ENCODE data around the gene TMED4.

The TMED4 gene

DNA sequence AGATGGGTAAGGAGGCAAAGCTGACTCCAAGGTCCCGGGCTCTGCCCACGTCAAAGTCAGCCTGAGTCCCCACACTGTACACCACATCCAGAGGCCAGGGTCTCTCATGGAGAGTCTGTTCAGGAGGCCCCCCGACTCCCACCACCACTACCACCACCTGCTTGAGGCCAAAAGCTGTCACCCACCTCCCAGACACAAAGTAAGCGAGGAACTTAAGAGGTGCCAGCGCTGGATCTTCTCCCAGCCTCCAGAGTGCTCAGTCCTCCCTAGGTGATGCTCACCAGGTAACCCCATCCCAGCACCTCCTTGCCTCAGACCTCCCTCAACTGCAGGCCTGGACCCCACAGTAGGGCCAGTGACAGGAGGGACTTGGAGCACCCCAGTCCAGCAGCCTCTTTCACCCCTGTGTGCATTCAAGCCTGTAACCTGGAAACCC is 41.4 kb downstream of the TMED4 start:
- DNase-seq (ENCODE audit: low read depth), result no peak

DNA sequence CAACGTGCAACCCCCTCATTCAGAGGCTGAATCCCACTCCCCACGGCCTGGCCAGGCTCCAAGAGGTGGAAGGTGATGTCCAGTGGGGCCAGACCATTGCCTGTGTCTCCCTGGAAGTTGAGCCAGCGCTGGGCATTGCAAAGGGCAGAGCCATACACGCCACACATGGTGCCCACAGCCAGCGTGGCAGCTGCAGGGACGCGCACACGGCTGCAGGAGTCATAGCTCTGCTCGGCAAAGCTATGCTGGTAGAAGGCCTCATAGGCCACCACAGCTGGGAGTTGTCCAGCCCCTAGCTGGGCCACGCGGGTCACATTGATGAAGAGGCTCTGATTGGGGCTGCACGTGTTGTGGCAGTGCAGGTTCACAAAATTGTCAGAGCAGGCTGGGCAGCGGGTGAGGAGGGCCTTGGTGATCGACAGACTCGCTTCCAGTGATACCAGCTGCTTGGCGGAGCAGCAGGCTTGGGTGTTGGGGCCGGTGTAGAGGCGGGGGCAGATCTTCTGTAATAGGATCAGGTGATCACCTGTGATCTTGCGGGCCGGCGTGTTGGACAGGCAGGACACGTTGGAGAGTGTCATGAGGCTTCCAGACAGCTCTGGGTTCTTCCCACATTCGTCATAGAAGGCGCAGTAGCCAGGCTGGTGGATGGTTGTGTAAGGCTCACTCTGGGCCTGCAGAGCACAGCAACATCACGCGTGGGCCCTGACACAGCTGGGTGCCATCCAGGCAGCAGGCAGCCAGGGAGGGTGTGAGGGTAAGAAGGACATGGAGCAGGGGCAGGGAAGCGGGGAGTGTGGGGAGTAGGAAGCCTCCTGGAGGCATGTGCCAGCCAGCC is 42.1 kb downstream of the TMED4 start:
- DNase-seq (ENCODE audit: low read depth), result no peak

DNA sequence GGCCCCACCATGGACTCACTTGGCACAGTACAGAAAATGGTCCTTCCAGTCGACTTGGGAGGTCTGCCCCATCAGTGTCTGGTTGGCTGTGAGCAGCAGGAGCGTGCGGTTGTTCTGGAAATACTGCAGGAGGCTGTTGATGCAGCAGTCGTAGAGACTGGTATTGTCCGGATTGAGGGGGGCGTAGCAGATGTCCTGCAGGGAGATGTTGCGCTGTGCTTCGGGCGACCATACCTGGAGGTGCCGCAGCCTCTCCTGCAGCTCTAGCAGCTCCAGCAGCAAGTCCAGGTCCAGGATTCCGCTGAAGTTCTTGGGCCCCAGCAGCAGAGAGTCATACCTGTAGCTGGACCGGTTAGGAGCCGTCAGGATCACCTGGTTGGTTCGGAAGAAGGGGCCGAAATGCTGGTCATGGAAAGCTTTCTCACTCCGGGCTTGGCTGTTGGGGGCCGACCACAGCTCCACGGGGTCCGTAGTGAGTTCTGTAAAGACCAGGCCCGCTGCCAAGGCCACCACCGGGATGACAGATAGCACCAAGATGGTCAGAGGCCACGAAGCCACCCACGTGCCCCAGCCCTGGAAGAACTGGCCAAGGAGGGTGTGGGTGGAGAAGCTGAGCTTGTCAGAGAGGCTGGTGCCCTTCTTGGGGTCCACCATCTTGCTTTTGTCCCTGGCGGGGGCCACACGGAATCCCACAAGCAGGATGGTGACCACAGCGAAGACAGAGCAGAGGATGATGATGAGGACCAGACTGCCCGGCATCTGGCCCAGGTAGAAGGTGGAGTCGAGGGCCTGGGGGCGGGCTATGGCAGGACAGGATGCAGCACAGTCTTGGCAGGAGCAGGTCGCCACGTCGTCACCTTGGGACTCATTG is 43.0 kb downstream of the TMED4 start:
- DNase-seq (ENCODE audit: low read depth), result no peak

DNA sequence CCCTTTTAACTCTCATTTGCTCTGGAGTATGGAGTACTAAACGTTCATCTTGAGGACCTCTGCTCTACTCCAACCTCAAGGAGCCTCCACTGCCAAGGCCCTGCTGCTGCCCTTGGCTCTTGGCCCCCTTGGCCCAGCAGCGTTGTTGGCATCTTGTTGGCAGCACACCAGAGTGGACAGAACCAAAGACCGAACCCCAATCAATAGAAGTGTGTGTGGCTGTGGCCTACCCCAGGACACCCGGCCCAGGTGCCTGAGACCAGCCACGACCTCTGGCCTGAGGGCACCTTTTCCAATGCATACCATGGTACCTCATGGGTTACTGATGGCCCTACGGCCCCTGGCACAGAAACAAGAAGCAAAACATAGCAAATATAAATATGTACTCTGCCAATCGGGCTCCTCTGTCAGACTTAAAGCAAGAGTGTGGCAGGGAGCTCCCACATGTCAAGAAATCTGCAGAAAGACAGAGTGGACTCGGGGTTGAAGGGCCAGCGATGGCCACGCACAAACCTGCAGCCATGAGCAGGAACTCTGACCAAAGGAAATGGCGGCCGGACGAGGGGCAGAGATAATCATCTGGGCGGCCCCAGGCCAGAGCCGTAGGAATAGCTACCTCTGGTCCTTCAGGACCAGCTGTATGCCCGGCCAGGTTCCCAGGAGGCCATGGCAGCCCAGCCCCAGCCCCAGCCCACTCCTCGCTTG is 43.8 kb downstream of the TMED4 start:
- DNase-seq (ENCODE audit: low read depth), result no peak

DNA sequence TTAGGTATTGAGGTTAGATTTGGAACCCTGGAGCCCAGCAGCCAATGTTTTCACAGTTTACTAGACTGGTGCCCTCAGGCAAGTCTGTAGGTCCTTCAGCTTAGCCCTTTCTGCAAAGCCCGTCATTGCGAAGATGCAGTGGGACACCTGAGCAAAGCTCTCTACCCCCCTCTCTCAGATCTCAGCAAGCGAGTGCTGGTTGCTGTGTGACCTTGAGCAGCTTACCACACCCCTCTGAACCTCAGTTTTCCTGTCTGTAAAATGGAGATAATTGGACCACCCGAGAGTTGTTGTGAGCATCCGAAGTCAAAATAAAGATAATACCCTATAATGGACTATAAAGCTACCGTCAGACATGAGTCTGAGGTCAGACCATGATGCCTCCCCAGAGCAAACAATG is 44.6 kb downstream of the TMED4 start:
- DNase-seq (ENCODE audit: low read depth), result no peak

DNA sequence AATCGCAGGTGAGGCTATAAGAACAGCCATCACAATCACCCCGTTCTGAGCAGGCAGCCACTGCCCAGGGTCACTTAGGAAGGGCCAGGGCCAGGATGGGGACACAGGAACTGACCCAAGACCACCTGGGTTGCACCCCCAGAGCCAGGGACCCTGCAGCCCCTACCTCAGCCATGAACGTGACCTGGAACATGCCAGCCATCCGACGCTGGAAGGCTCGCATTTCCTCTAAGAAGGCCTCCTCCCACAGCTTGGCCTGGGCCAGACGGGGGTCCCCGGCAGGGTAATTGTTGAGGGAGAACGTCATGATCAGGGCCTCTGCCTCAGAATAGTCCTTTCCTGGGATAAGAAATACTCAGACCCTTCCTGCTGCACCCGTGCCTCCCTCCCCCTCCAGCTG is 45.9 kb downstream of the TMED4 start:
- no peak for DNase-seq (ENCODE audit: low read depth)

DNA sequence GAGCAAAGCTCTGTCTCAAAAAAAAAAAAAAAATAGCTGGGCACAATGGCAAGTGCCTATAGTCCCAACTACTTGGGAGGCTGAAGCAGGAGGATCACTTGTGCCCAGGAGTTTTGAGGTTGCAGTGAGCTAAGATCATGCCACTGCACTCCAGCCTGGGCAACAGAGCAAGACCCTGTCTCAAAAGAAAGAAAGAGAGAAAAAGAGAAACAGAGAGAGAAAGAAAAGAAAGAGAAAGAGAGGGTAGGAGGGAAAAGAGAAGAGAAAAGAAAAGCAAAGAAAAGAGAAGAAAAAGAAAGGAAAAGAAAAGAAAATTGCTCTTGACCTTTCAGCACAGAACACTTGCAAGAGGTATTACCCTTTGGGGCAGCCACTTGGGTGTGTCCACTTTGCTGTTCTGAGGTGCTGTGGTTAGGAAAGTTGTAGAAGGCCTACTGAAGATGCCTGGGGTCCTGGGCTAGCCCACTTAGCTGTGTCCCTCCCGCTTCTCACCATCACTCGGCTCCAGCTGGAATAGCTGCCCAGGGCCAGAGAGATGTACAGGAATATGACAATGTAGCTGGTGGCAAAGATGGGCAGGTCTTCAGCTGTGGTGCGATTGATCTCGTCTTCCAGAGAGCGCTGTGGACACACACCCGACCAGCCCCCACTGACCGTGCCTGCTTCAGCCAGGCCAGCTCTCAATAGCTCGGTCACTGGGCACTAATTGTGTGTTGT is 46.5 kb downstream of the TMED4 start:
- DNase-seq (ENCODE audit: low read depth), result no peak

DNA sequence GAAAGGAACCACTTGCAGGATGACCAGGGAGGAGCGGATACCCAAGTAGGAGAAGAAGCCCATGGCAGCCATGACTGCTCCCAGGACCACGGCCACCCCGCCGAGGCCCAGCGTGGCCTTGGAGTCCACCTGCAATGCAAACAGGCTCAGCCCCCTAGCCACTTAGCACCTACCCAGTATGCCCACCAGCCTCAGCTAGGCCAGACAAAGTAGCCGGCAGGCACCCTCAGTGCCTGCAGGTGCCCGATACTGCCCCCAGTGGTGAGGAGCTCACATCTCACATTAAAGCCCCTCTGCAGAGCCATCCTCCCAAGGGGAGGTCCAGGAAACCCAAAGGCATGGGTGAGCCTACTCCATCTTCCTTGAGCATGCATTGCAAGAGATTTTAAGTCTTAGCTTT is 47.5 kb downstream of the TMED4 start:
- DNase-seq (ENCODE audit: low read depth), result no peak

DNA sequence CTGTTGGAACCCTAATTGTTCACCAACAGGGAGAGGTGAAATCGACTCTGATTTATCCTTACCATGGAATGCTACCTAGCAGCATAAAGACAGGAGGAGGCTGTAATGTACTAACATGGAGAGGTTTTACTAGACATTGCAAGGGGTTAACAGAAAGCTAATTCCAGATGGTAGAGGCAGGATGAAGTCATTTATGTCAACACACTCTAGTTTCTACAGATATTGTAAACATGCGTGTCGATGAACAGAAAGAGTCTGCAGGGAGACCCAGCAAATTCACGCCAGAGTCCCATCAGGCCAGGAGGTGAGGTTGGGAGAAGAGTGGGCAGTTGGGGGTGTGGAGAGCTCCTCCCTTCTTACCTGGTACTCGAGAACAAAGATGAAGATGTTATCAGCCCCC is 47.9 kb downstream of the TMED4 start:
- no peak for DNase-seq (ENCODE audit: low read depth)

DNA sequence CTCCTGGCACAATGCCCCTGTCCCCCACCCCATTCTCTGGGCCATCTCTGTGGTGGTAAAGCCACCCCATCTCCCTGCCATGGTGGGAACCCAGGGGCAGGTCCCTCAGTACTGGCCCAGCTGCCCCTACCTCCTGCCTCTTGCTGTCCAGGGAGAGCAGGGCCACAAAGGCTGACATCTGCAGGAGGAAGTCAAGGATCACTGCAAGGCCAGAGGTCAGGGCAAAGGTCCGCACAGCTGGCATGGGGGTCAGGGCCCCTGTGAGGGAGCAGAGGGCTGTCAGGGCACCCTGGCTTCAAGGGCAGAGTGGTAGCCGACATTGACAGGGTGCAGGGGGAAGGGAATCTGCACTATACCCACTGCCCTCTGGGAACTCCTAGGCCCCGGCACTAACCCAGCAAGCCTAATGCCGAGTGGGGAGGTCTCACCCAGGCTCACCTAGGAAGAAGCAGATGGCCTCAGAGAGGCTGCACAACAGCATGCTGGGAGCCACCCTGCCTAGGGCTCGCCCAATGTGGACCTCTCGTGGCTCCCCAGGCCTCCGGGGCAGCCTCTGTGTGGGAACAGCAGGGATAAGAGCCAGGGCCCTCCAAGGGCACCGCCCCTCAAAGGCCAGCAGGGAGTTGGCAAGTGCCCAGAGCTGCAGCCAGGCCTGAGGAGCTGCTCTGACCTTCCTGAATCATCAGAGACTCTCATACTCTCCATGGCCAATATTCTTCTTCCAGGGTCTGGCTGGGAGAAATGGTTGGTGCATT is 48.6 kb downstream of the TMED4 start:
- DNase-seq (ENCODE audit: low read depth), result no peak

DNA sequence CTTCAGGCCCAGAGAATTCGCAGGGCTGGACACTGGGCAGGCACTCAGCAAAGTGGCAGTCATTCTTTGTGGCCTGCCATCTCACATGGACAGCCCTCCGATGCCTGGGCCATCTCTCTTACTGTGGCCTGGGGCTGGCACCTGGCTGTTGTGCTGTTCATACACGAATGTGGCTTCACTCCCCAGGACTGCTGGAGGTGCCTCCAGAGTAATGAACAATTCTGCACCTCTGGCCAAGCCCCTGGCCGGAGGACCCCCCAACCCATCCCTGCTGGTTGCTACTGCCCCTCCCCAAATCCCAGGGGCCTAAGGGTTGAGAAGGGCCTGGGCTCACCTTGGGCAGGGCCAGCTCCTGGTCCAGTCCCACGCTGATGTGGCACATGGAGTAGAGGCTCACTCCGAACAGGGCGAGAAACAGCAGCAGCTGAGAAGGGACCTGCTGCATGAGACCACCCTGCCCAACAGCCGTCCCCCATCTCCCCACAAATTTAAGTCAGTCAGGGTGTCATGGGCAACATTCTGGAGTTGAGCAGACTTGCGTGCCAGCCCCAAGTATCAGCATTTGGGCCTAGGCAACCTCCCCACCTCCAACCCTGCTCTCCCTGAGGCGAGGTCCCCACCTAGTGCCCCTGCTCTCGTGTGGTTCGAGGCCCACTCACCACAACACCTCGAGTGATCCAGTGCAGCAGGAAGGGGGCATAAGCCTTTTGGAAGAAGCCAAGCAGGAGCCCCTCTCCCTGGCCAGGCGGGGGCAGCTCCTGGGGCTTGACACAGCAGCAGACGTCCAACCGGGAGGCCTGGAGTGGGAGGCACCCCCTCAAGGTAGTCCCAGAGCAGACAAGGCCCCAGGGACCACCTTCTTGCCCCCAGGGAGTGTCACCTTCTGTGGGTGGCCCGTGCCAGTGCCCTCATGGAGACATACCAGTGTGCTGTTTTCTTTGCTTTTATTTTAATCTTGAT is 50.3 kb downstream of the TMED4 start:
- no peak for DNase-seq (ENCODE audit: low read depth)

DNA sequence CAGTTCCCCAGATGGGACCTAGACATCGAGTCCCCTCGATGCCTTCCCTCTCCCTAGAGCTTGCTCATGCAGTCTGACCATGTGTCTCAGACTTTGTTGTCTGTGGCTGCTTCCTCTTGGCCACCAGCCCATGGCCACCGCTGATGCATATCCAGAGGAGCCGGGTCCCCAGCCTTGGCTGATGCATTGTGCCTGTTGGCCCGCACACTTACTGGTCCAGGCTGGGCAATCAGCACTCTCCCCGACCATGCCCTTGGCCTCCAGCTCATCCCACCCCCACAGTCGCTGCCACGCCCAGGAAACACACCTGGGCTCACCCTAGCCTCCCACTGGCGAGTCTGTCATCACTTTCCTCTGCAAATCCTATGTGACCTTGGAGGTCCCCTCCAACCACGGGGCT is 51.0 kb downstream of the TMED4 start:
- DNase-seq (ENCODE audit: low read depth), result no peak

All from GM04503 (cell line).